H1 (cell line): ENCODE results near the gene VMA21. TPM values are rescaled to one million over a fixed set of nuclear protein-coding genes. Genes with fewer than 3 reads are reported as not detected.

Experiments used
- CTCF ChIA-PET: fragments of 300-600 bp; sonication (Branson Sonifier 250); formaldehyde crosslinking; loops from one replicate; lab custom pipeline; 2021; ENCODE audit not compliant: partially characterized antibody; lab: Charles Lee
- POLR2A ChIA-PET: fragments of 300-600 bp; sonication (Branson Sonifier 250); formaldehyde crosslinking; loops from one replicate; lab custom pipeline; 2021; ENCODE audit warnings: inconsistent platforms; ENCODE audit not compliant: partially characterized antibody; lab: Charles Lee
- DNase-seq, 2 experiments: peaks; one replicate each; pipeline versions ENCODE4 v3.0.0 to v3.0.0-alpha.2; 2010 to 2022; ENCODE audit warnings: low spot score in 2 of 2, low read depth in 1 of 2, mixed read lengths in 1 of 2
- FAIRE-seq: peaks from 2 replicates; lab custom pipeline; 2011; peaks lifted over from hg19 to GRCh38; lab: Jason Lieb, UNC
- H2AFZ ChIP-seq: 2 replicates; pipeline ENCODE4 v1.8.1; 2012; ENCODE audit warnings: low read length, inconsistent platforms
- H2AK5ac ChIP-seq: 2 replicates; pipeline ENCODE4 v1.6.1; 2013; ENCODE audit warnings: low read depth, low read length
- H2BK120ac ChIP-seq: replicated peaks from 2 replicates; pipeline ENCODE3; 2013; ENCODE audit warnings: low read depth, low read length, inconsistent platforms
- H2BK12ac ChIP-seq: 2 replicates; pipeline ENCODE4 v1.6.1; 2013; ENCODE audit warnings: low read depth, low read length
- H2BK15ac ChIP-seq: 2 replicates; pipeline ENCODE4 v1.6.1; 2013; ENCODE audit warnings: low read length
- H2BK20ac ChIP-seq: 2 replicates; pipeline ENCODE4 v1.6.1; 2013; ENCODE audit warnings: low read length
- H2BK5ac ChIP-seq: 2 replicates; pipeline ENCODE4 v1.6.1; 2013; ENCODE audit warnings: low read depth, low read length
- H3K14ac ChIP-seq: 2 replicates; pipeline ENCODE4 v1.6.1; 2013; ENCODE audit warnings: inconsistent platforms; ENCODE audit not compliant: insufficient read length
- H3K18ac ChIP-seq: 2 replicates; pipeline ENCODE4 v1.6.1; 2013; ENCODE audit warnings: low read length; ENCODE audit errors: extremely low read depth
- H3K23ac ChIP-seq: 2 replicates; pipeline ENCODE4 v1.6.1; 2013; ENCODE audit warnings: inconsistent platforms; ENCODE audit not compliant: insufficient read length
- H3K23me2 ChIP-seq: 2 replicates; pipeline ENCODE4 v1.6.1; 2013; ENCODE audit warnings: low read depth, low read length
- H3K27ac ChIP-seq: 2 replicates; pipeline ENCODE4 v1.6.1; 2011; ENCODE audit warnings: low read depth, low read length, inconsistent platforms
- H3K27me3 ChIP-seq, 4 experiments: replicated peaks in 1 of 4; 1 replicate in 1 of 4; 2 replicates in 3 of 4; pipeline versions ENCODE4 v1.6.1 to v1.8.1; 2011 to 2013; ENCODE audit warnings: low read length in 3 of 4, mild to moderate bottlenecking in 3 of 4, inconsistent platforms in 2 of 4, mixed read lengths in 2 of 4, moderate library complexity in 1 of 4; ENCODE audit not compliant: control insufficient read depth in 3 of 4, insufficient read depth in 3 of 4; ENCODE audit errors: extremely low read depth in 1 of 4
- H3K36me3 ChIP-seq, 4 experiments: 2 replicates each; pipeline versions ENCODE4 v1.6.1 to v1.8.1; 2011 to 2013; ENCODE audit warnings: mild to moderate bottlenecking in 4 of 4, low read length in 3 of 4, moderate library complexity in 2 of 4, control low read depth in 1 of 4, inconsistent platforms in 1 of 4; ENCODE audit not compliant: insufficient read depth in 4 of 4, control insufficient read depth in 2 of 4
- H3K4ac ChIP-seq: replicated peaks from 2 replicates; pipeline ENCODE3; 2013; ENCODE audit warnings: low read length, low read depth, mixed read lengths, inconsistent platforms; ENCODE audit not compliant: insufficient read length
- H3K4me1 ChIP-seq, 4 experiments: replicated peaks in 1 of 4; 1 replicate in 1 of 4; 2 replicates in 3 of 4; pipeline versions ENCODE4 v1.6.1 to v1.8.1; 2011 to 2013; ENCODE audit warnings: low read length in 3 of 4, inconsistent platforms in 2 of 4, mixed read lengths in 1 of 4; ENCODE audit not compliant: insufficient read depth in 4 of 4, control insufficient read depth in 3 of 4
- H3K4me2 ChIP-seq, 2 experiments: 2 replicates each; pipeline versions ENCODE4 v1.6.1 to v1.8.1; 2011 to 2013; ENCODE audit warnings: low read depth in 2 of 2, low read length in 2 of 2, control low read depth in 1 of 2, inconsistent platforms in 1 of 2, mild to moderate bottlenecking in 1 of 2; ENCODE audit not compliant: insufficient read depth in 1 of 2
- H3K4me3 ChIP-seq, 4 experiments: fragments of 200-600, 300-600 bp in 1 of 4; sonication (generic), shearing (Covaris generic), sonication (Bioruptor Twin) in 1 of 4; 2 replicates each; pipeline versions ENCODE4 v1.5.1 to v1.8.1; 2011 to 2016; ENCODE audit warnings: low read length in 4 of 4, low read depth in 3 of 4, control low read depth in 2 of 4, inconsistent platforms in 2 of 4, mild to moderate bottlenecking in 2 of 4, mixed read lengths in 1 of 4, moderate library complexity in 1 of 4; ENCODE audit not compliant: insufficient read depth in 2 of 4; ENCODE audit errors: extremely low read depth in 1 of 4
- H3K56ac ChIP-seq: replicated peaks from 2 replicates; pipeline ENCODE3; 2013; ENCODE audit warnings: low read depth, mild to moderate bottlenecking, mixed read lengths, low read length, inconsistent platforms; ENCODE audit not compliant: insufficient read length
- H3K79me1 ChIP-seq: 2 replicates; pipeline ENCODE4 v1.6.1; 2013; ENCODE audit warnings: low read depth, low read length, control low read depth
- H3K79me2 ChIP-seq, 2 experiments: 2 replicates each; pipeline versions ENCODE4 v1.6.1 to v1.8.1; 2012 to 2013; ENCODE audit warnings: low read length in 2 of 2, mild to moderate bottlenecking in 2 of 2, inconsistent platforms in 1 of 2; ENCODE audit not compliant: insufficient read depth in 2 of 2, control insufficient read depth in 1 of 2
- H3K9ac ChIP-seq, 4 experiments: replicated peaks in 1 of 4; 1 replicate in 1 of 4; 2 replicates in 3 of 4; pipeline versions ENCODE4 v1.6.1 to v1.8.1; 2011 to 2013; ENCODE audit warnings: low read depth in 3 of 4, low read length in 3 of 4, control low read depth in 2 of 4, mild to moderate bottlenecking in 2 of 4, moderate library complexity in 2 of 4, inconsistent platforms in 1 of 4; ENCODE audit errors: extremely low read depth in 1 of 4
- H3K9me3 ChIP-seq, 2 experiments: 2 replicates each; pipeline versions ENCODE4 v1.6.1 to v1.8.1; 2012 to 2013; ENCODE audit warnings: mild to moderate bottlenecking in 2 of 2, moderate library complexity in 2 of 2, control low read depth in 1 of 2, inconsistent platforms in 1 of 2, low read depth in 1 of 2, low read length in 1 of 2, mixed read lengths in 1 of 2; ENCODE audit not compliant: insufficient read depth in 2 of 2
- H4K20me1 ChIP-seq, 2 experiments: replicated peaks in 1 of 2; 2 replicates each; pipeline versions ENCODE3 to v1.8.1; 2011 to 2013; ENCODE audit warnings: inconsistent platforms in 2 of 2, low read length in 2 of 2, mild to moderate bottlenecking in 1 of 2; ENCODE audit not compliant: insufficient read depth in 2 of 2, control insufficient read depth in 1 of 2
- H4K5ac ChIP-seq: 2 replicates; pipeline ENCODE4 v1.6.1; 2013; ENCODE audit warnings: low read length, low read depth, mixed read lengths, inconsistent platforms; ENCODE audit not compliant: insufficient read length
- H4K8ac ChIP-seq: 2 replicates; pipeline ENCODE4 v1.8.0; 2013; ENCODE audit warnings: mild to moderate bottlenecking, moderate library complexity, low read length, inconsistent platforms; ENCODE audit not compliant: insufficient read depth; ENCODE audit errors: extremely low read depth
- H4K91ac ChIP-seq: replicated peaks from 2 replicates; pipeline ENCODE3; 2013; ENCODE audit warnings: low read length, mixed read lengths, inconsistent platforms; ENCODE audit not compliant: insufficient read length
- BCL11A ChIP-seq, 2 experiments: IDR thresholded peaks; one replicate each; pipeline ENCODE4 v1.6.1; 2011; ENCODE audit warnings: low read depth in 2 of 2, low read length in 2 of 2, mild to moderate bottlenecking in 2 of 2
- CBX5 ChIP-seq: fragments of 300-800, 300-1000 bp; sonication (generic); IDR thresholded peaks from 2 replicates; pipeline ENCODE4 v1.7.1; 2016; ENCODE audit warnings: antibody characterized with exemption, low read length, low read depth
- CHD1 ChIP-seq: IDR thresholded peaks from 2 replicates; pipeline ENCODE4 v1.6.1; 2012; ENCODE audit warnings: low read depth, low read length, improper control_type of control experiment
- EP300 ChIP-seq, 2 experiments: IDR thresholded peaks; 1 replicate in 1 of 2; 2 replicates in 1 of 2; pipeline ENCODE4 v1.6.1; 2011 to 2012; ENCODE audit warnings: low read depth in 2 of 2, low read length in 2 of 2, mild to moderate bottlenecking in 2 of 2, borderline replicate concordance in 1 of 2, inconsistent platforms in 1 of 2, moderate library complexity in 1 of 2
- EZH2 ChIP-seq: fragments of 200-600 bp; sonication (generic); IDR thresholded peaks from 2 replicates; pipeline ENCODE4 v1.7.1; 2012; ENCODE audit warnings: low read depth, mild to moderate bottlenecking, moderate library complexity, low read length, inconsistent platforms; ENCODE audit not compliant: severe bottlenecking
- GTF2F1 ChIP-seq: IDR thresholded peaks from 2 replicates; pipeline ENCODE4 v1.6.1; 2012; ENCODE audit warnings: low read depth, low read length, improper control_type of control experiment, borderline replicate concordance
- JUN ChIP-seq: IDR thresholded peaks from 2 replicates; pipeline ENCODE4 v1.6.1; 2011; ENCODE audit warnings: low read depth, mild to moderate bottlenecking, improper control_type of control experiment, low read length
- KDM5A ChIP-seq: fragments of 200-600 bp; IDR thresholded peaks from 2 replicates; pipeline ENCODE4 v1.7.1; 2012; ENCODE audit warnings: mild to moderate bottlenecking, low read length, inconsistent platforms, mixed read lengths
- PHF8 ChIP-seq: fragments of 200-600 bp; sonication (generic); conservative IDR thresholded peaks from 2 replicates; pipeline ENCODE4 v1.7.1; 2012; ENCODE audit warnings: low read depth, mild to moderate bottlenecking, inconsistent platforms, low read length, moderate library complexity
- RAD21 ChIP-seq, 2 experiments: IDR thresholded peaks in 1 of 2; conservative IDR thresholded peaks in 1 of 2; 2 replicates each; pipeline ENCODE4 v1.6.1; 2011; ENCODE audit warnings: low read depth in 2 of 2, low read length in 2 of 2, improper control_type of control experiment in 1 of 2, inconsistent platforms in 1 of 2, mild to moderate bottlenecking in 1 of 2, moderate library complexity in 1 of 2
- RNF2 ChIP-seq: fragments of 200-900, 300-1000 bp; sonication (generic); IDR thresholded peaks from 2 replicates; pipeline ENCODE4 v1.7.1; 2016; ENCODE audit warnings: borderline replicate concordance, low read depth, mild to moderate bottlenecking, antibody characterized with exemption, low read length; ENCODE audit not compliant: poor library complexity, severe bottlenecking; ENCODE audit errors: missing control alignments
- TAF7 ChIP-seq: optimal IDR thresholded peaks from 2 replicates; pipeline ENCODE3; 2011; ENCODE audit warnings: low read depth, mild to moderate bottlenecking, inconsistent platforms, low read length, moderate library complexity, borderline replicate concordance
- WGBS, 2 experiments: shearing (Covaris generic) in 1 of 2; methylation state at CpG; one replicate each; pipeline versions ENCODE4 v1.1.6 to v1.1.7; 2013 to 2015; ENCODE audit warnings: low lambda C conversion rate in 2 of 2, mixed read lengths in 2 of 2, inconsistent platforms in 1 of 2, low coverage in 1 of 2, missing lambda C conversion rate in 1 of 2; ENCODE audit not compliant: insufficient replicate concordance in 2 of 2, insufficient coverage in 1 of 2, insufficient read length in 1 of 2; ENCODE audit errors: extremely low coverage in 1 of 2, missing lambda C conversion rate in 1 of 2; 5-methylcytosine and 5-hydroxymethylcytosine counted together
- polyA plus RNA-seq, 7 experiments: library from polyadenylated mRNA; depleted of rRNA in 3 of 7; stranded (reverse) in 5 of 7; unstranded in 2 of 7; fragments of >200 nt in 5 of 7; fragments of 200-250 nt in 2 of 7; gene quantifications; 1 replicate in 5 of 7; 2 replicates in 1 of 7; 4 replicates in 1 of 7; pipeline versions ENCODE4 v1.2.1 to v1.2.3, GENCODE V29; 2011 to 2013; ENCODE audit warnings: missing spikeins in 2 of 7, mixed read lengths in 2 of 7
- total RNA-seq: library from RNA; stranded (reverse); fragmentation: NEBNext Ultra II Directional; extraction: Animal tissue kit (Norgen Biotek cat#: 25700); gene quantifications from 2 replicates; pipeline ENCODE4 v1.2.1, GENCODE V29; 2021

The VMA21 gene
- total and polyA plus RNA-seq, 2 of the 8 experiments (the other 6 are each of a cell fraction or from before 2014, with no cell fraction given): 25.8 to 65.4 TPM

DNA sequence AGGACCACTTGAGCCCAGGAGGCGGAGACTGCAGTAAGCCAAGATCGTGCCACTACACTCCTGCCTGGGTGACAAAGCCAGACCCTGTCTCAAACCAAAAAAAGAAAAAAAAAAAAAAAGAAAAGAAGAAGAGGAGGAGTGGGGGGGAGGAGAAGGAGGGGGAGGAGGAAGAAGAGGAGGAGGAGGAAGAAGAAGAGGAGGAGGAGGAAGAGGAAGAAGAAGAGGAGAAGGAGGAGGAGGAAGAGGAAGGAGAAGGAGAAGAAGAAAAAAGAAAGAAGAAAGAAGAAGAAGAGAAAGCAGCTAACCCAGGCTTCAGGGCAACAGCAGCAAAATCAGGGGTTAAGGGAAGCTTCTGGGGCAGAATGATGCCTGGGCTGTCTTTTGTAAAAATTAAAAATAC lies 27.5 kb downstream of the VMA21 start:
- Histone ChIP-seq H3K36me3 (no peaks in the 10 kb centered on the region), H4K8ac (no peak overlapping the region), H3K23ac (no peak overlapping the region), H2BK12ac (no peak overlapping the region), H3K18ac (no peak overlapping the region), H4K5ac (no peak overlapping the region), H4K91ac (no peak overlapping the region), H2BK120ac (no peak overlapping the region), H2BK20ac (no peak overlapping the region), H3K4me3 (no peak overlapping the region), H3K4me1 (no peaks in the 10 kb centered on the region; a peak in 1 of 7 replicates), H4K20me1 (no peaks in the 10 kb centered on the region), H2AK5ac (no peak overlapping the region), H3K79me2 (no peaks in the 10 kb centered on the region), H3K23me2 (no peaks in the 10 kb centered on the region), H2BK15ac (no peak overlapping the region), H2BK5ac (no peak overlapping the region), H3K79me1 (no peaks in the 10 kb centered on the region), H3K4ac (no peak overlapping the region), H3K14ac (no peak overlapping the region), H3K27me3 (no peaks in the 10 kb centered on the region), H3K9ac (no peak overlapping the region), H3K27ac (no peak overlapping the region), H2AFZ (no peak overlapping the region), H3K9me3 (no peaks in the 10 kb centered on the region), H3K4me2 (no peak overlapping the region), H3K56ac (no peak overlapping the region)
- ChIA-PET CTCF (no interaction called here), POLR2A (no interaction called here)
- WGBS, 2 experiments: no CpG with 5 or more reads among the region's 2 CpGs
- TF ChIP-seq CBX5 (no peak), TAF7 (no peak), PHF8 (no peak), JUN (no peak), EP300 (IDR thresholded peaks at IDR 0.05; ENCODE audit: borderline replicate concordance in 1 of 2, low read depth in 2 of 2, low read length in 2 of 2) (no peak), RNF2 (no peak), GTF2F1 (no peak), KDM5A (no peak), CHD1 (no peak), BCL11A (IDR thresholded peaks at IDR 0.05; ENCODE audit: low read depth in 2 of 2, low read length in 2 of 2) (no peak), RAD21 (IDR thresholded peaks at IDR 0.05 in 1 of 2, conservative IDR thresholded peaks at IDR 0.05 in 1 of 2; ENCODE audit: low read depth in 2 of 2, low read length in 2 of 2) (no peak), EZH2 (no peak)
- DNase-seq (no peak), FAIRE-seq (no peak)
